Measurements from ENCODE around the gene SYNE2.

SYNE2 gene

DNA sequence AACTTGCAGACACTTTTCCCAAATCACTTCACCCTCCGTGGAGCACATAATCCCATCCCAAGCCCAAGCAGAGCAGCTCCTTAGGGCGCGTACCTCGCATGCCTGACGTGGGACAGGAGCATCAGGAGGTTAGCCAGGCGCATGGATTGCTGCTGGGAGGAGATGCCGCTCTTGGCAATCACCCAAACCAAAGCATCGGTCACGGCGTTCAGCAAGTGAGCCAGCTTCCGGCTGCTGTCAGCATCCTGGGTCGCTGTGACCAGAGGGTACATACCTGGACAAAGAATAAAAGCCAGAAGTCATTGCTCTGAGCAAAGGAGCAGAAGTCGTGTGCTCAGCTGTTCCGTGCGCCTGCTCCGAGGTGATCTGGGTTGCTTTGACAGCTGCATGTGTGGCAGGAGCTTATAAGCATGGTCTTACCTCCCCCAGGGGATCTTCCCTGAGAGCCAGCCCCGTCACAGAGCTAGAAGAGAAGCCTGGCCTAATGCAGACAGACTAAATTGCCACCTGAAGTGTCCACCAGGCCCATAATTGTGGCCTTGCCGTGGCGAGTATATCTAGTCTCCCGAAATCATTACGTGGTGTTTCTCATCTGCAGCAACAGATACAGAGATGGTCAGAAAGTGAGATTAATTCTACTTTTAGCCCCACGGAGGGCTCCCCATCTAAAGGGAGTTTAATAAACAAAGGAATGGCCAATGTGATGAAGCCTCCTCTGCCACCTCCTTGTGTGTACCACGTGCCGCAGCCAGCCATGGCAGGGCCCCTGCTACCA is 382.3 kb downstream of the SYNE2 start:
- Histone ChIP-seq H3K27ac (replicated peaks) (no peak overlapping the region), H3K4me3 (replicated peaks; ENCODE audit: insufficient read depth, low read length) (no peak overlapping the region), H3K27me3 (ENCODE audit: insufficient read depth, poor library complexity, severe bottlenecking) (no peaks in the 10 kb centered on the region)
- no peak for TF ChIP-seq CTCF (IDR thresholded peaks at IDR 0.05; ENCODE audit: insufficient read depth, low read length)
- TF ChIP-seq SPI1 (IDR thresholded peaks at IDR 0.05; ENCODE audit: borderline replicate concordance, low read depth) = no peak
- no peak for TF ChIP-seq GABPA (IDR thresholded peaks at IDR 0.05; ENCODE audit: low read depth)
- no peak for TF ChIP-seq REST (IDR thresholded peaks at IDR 0.05; ENCODE audit: insufficient replicate concordance, low read depth)
- TF ChIP-seq POLR2AphosphoS5 (IDR thresholded peaks at IDR 0.05; ENCODE audit: low read depth) = no peak
- no peak for DNase-seq (ENCODE audit: low read depth in 1 of 2, low spot score in 1 of 2)

DNA sequence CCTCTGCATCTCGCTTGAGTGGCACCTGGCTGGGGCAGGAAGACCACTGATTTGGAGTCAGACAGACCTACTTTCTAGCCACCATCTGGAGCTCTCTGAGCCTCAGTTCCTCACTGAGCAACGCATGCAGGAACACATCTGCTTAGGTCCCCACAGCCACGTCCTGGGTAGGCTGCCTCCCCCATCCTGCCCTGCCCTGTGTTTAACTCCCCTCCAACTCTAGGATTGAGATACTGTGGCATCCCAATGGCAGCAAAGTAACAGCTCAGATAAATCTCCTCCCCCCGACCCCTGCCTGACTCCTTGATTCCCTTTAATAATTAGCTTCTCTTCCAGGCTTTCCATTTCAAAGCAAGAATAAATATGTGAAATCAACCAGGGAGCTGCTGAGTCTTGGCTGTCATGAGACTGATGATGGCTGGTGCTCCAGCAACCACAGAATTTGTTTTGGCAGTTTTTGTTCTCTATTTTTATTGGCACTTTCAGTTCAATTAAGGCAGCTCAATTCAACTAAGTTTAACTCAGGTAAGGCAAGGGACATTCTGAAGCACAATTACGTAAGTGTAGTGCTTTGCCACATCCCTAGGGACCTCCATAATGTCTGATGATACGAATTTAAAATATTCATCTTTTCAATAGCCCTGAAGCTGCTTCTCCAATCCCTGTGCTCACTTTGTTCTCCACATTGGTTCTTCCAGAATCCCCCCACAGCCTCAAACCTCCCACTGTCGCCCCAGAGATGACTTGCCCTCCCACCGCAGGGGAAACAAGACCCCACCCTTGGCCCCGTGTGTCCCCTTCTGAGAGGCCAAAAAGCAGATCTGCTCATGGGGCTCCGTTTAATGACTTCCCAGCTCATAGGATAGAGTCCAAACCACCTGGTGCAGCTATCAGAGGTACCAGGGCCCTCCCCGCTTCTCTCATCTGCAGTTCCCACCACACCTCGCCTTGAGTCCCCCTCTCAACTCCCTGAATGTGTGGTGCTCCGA is 383.1 kb downstream of the SYNE2 start:
- Histone ChIP-seq H3K27ac (replicated peaks) (no peak overlapping the region), H3K27me3 (ENCODE audit: insufficient read depth, poor library complexity, severe bottlenecking) (no peaks in the 10 kb centered on the region), H3K4me3 (replicated peaks; ENCODE audit: insufficient read depth, low read length) (no peak overlapping the region)
- no peak for DNase-seq (ENCODE audit: low read depth in 1 of 2, low spot score in 1 of 2)
- TF ChIP-seq SPI1 (IDR thresholded peaks at IDR 0.05; ENCODE audit: borderline replicate concordance, low read depth) = no peak
- TF ChIP-seq CTCF (IDR thresholded peaks at IDR 0.05; ENCODE audit: insufficient read depth, low read length) = no peak
- TF ChIP-seq POLR2AphosphoS5 (IDR thresholded peaks at IDR 0.05; ENCODE audit: low read depth) = no peak
- TF ChIP-seq REST (IDR thresholded peaks at IDR 0.05; ENCODE audit: insufficient replicate concordance, low read depth) = no peak
- TF ChIP-seq GABPA (IDR thresholded peaks at IDR 0.05; ENCODE audit: low read depth) = no peak

GRCh38 chr14:64238049-64238448 is 385.2 kb downstream of the SYNE2 start:
- no peak overlapping the region for H3K4me3 ChIP-seq (replicated peaks; ENCODE audit: insufficient read depth, low read length)
- TF ChIP-seq POLR2AphosphoS5 (IDR thresholded peaks at IDR 0.05; ENCODE audit: low read depth) (no peak), GABPA (IDR thresholded peaks at IDR 0.05; ENCODE audit: low read depth) (no peak), CTCF (IDR thresholded peaks at IDR 0.05; ENCODE audit: insufficient read depth, low read length) (no peak), SPI1 (IDR thresholded peaks at IDR 0.05; ENCODE audit: borderline replicate concordance, low read depth) (no peak), REST (IDR thresholded peaks at IDR 0.05; ENCODE audit: insufficient replicate concordance, low read depth) (no peak)
- DNase-seq (ENCODE audit: low read depth in 1 of 2, low spot score in 1 of 2) = no peak
- H3K27ac ChIP-seq (replicated peaks) = no peak overlapping the region
- no peaks in the 10 kb centered on the region for H3K27me3 ChIP-seq (ENCODE audit: insufficient read depth, poor library complexity, severe bottlenecking)

All from HL-60 (cell line).